Measurements from ENCODE around the gene ATXN1.

DNA sequence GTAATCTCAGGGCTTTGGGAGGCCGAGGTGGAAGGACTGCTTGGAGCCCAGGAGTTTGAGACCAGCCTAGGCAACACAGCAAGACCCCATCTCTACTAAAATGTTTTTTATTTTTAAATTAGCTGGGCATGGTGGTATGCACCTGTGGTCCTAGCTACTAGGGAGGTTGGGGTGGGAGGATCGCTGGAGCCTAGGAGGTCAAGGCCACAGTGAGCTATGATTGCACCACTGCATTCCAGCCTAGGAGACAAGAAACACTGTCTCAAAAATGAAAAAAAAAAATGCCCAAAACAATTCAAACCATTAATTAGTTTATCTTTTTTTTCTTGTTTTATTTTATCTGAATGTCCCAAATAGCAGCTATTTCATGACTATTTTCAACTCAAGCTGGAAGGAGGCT is 437.1 kb downstream of the ATXN1 start:
- TF ChIP-seq ZNF626 (tag by site-specific recombination; IDR thresholded peaks at IDR 0.05) (no peak), CTCF (tag by site-specific recombination; IDR thresholded peaks at IDR 0.05) (no peak), ZNF768 (tag by site-specific recombination; IDR thresholded peaks at IDR 0.05) (no peak), RBAK (tag by site-specific recombination; IDR thresholded peaks at IDR 0.05) (no peak), ZNF677 (tag by site-specific recombination; IDR thresholded peaks at IDR 0.05) (no peak), ZNF76 (tag by site-specific recombination; IDR thresholded peaks at IDR 0.05; ENCODE audit: borderline replicate concordance, low read depth) (no peak), YY1 (tag by site-specific recombination; IDR thresholded peaks at IDR 0.05) (no peak), ZNF521 (tag by site-specific recombination; IDR thresholded peaks at IDR 0.05) (no peak), ZNF658 (tag by site-specific recombination; IDR thresholded peaks at IDR 0.05) (no peak), ZNF169 (tag by site-specific recombination; IDR thresholded peaks at IDR 0.05) (no peak), ZFP69B (tag by site-specific recombination; IDR thresholded peaks at IDR 0.05) (no peak)
